SU-DHL-6 (cell line): ENCODE results near the gene IDNK.

ENCODE experiments used
- H2AFZ ChIP-seq: fragments of 200-600 bp; sonication (generic); 2 replicates; pipeline ENCODE4 v1.6.1; 2014; ENCODE audit warnings: low read depth, mild to moderate bottlenecking, moderate library complexity, mixed read lengths, antibody characterized with exemption, low read length; ENCODE audit not compliant: severe bottlenecking
- H3F3A ChIP-seq: fragments of 200-600 bp; shearing (Covaris generic); 2 replicates; pipeline ENCODE4 v1.6.0; 2016; ENCODE audit warnings: antibody characterized with exemption, mild to moderate bottlenecking; ENCODE audit not compliant: insufficient read depth
- H3K27ac ChIP-seq: fragments of 200-600 bp; sonication (generic); 2 replicates; pipeline ENCODE4 v1.5.1; 2016; ENCODE audit warnings: low read depth, mild to moderate bottlenecking, low read length, moderate library complexity, mixed read lengths
- H3K27me3 ChIP-seq: fragments of 200-600 bp; sonication (generic), shearing (Covaris generic); 2 replicates; pipeline ENCODE4 v1.6.0; 2014; ENCODE audit warnings: mild to moderate bottlenecking, low read length
- H3K36me3 ChIP-seq: fragments of 200-600 bp; sonication (generic); 2 replicates; pipeline ENCODE4 v1.6.1; 2014; ENCODE audit warnings: mild to moderate bottlenecking, low read length, mixed read lengths
- H3K4me2 ChIP-seq: fragments of 300-600, 200-600 bp; shearing (Covaris generic), sonication (generic); 2 replicates; pipeline ENCODE4 v1.6.0; 2014; ENCODE audit warnings: low read length, low read depth, mild to moderate bottlenecking; ENCODE audit not compliant: poor library complexity, severe bottlenecking
- H3K4me3 ChIP-seq: fragments of 200-600 bp; sonication (generic); 2 replicates; pipeline ENCODE4 v1.5.1; 2014; ENCODE audit warnings: antibody characterized with exemption, low read length, mild to moderate bottlenecking, mixed read lengths; ENCODE audit not compliant: insufficient read depth, poor library complexity, severe bottlenecking
- H3K79me2 ChIP-seq: fragments of 200-600 bp; sonication (generic); 2 replicates; pipeline ENCODE4 v1.6.1; 2014; ENCODE audit warnings: mild to moderate bottlenecking, low read length, moderate library complexity; ENCODE audit not compliant: insufficient read depth
- H3K9ac ChIP-seq: fragments of 200-600 bp; sonication (generic); 2 replicates; pipeline ENCODE4 v1.7.0; 2014; ENCODE audit warnings: mild to moderate bottlenecking, low read length
- H3K9me2 ChIP-seq: fragments of 200-600 bp; sonication (generic); replicated peaks from 2 replicates; pipeline ENCODE4 v1.6.1; 2014; ENCODE audit warnings: low read length; ENCODE audit not compliant: insufficient read depth
- H3K9me3 ChIP-seq: fragments of 200-600 bp; sonication (generic); 2 replicates; pipeline ENCODE4 v1.6.1; 2014; ENCODE audit warnings: low read length, mixed read lengths; ENCODE audit not compliant: insufficient read depth
- H4K20me1 ChIP-seq: fragments of 200-600 bp; sonication (generic); 2 replicates; pipeline ENCODE4 v1.6.1; 2014; ENCODE audit warnings: low read depth, mild to moderate bottlenecking, antibody characterized with exemption, low read length, moderate library complexity, mixed read lengths
- EZH2phosphoT487 ChIP-seq: fragments of 200-600 bp; sonication (generic), shearing (Covaris generic); conservative IDR thresholded peaks from 2 replicates; pipeline ENCODE4 v1.6.1; 2018; ENCODE audit warnings: mild to moderate bottlenecking, antibody characterized with exemption, low read length, moderate library complexity, mixed read lengths
- TF ChIP-seq, protein P1 (sequence below): fragments of 200-600 bp; sonication (generic); IDR thresholded peaks from one replicate; pipeline ENCODE4 v1.5.1; 2017; ENCODE audit warnings: antibody characterized with exemption, mild to moderate bottlenecking, low read length, moderate library complexity; ENCODE audit not compliant: insufficient read depth, poor library complexity, severe bottlenecking

The IDNK gene

GRCh38 chr9:83633255-83633654, 10.3 kb downstream of the IDNK start:
- Histone ChIP-seq H3K9me3 (no peaks in the 10 kb centered on the region), H3K27ac (no peak overlapping the region), H3K9ac (no peak overlapping the region), H2AFZ (no peak overlapping the region), H3K27me3 (no peaks in the 10 kb centered on the region), H3K9me2 (no peaks in the 10 kb centered on the region), H3K79me2 (no peaks in the 10 kb centered on the region), H4K20me1 (no peaks in the 10 kb centered on the region), H3K4me2 (no peak overlapping the region), H3K4me3 (no peak overlapping the region), H3K36me3 (no peaks in the 10 kb centered on the region), H3F3A (no peaks in the 10 kb centered on the region)
- TF ChIP-seq, protein P1, sequence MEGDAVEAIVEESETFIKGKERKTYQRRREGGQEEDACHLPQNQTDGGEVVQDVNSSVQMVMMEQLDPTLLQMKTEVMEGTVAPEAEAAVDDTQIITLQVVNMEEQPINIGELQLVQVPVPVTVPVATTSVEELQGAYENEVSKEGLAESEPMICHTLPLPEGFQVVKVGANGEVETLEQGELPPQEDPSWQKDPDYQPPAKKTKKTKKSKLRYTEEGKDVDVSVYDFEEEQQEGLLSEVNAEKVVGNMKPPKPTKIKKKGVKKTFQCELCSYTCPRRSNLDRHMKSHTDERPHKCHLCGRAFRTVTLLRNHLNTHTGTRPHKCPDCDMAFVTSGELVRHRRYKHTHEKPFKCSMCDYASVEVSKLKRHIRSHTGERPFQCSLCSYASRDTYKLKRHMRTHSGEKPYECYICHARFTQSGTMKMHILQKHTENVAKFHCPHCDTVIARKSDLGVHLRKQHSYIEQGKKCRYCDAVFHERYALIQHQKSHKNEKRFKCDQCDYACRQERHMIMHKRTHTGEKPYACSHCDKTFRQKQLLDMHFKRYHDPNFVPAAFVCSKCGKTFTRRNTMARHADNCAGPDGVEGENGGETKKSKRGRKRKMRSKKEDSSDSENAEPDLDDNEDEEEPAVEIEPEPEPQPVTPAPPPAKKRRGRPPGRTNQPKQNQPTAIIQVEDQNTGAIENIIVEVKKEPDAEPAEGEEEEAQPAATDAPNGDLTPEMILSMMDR: no peak
- no peak for TF ChIP-seq EZH2phosphoT487

DNA sequence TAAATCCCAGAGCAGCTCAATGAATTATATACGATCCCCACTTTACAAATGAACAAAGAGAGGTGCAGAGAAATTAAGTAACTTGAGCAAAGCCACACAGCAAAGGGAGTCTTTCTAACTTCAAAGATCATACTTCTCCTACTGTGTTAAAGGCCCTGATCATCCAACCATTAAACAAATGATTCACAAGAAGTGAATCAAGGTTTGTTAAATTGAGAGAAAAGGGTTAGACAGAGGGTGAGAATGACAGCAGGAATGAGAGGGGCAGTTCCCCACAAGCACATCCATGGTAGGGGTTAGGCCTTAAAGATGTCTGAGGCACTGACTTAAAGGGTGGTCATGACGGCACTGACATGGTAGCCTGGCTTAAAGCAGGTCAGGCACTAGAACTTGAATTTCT, 10.7 kb downstream of the IDNK start:
- Histone ChIP-seq H3K36me3 (no peaks in the 10 kb centered on the region), H3K9me3 (no peaks in the 10 kb centered on the region), H3K79me2 (no peaks in the 10 kb centered on the region), H2AFZ (no peak overlapping the region), H3K9ac (no peak overlapping the region), H3F3A (no peaks in the 10 kb centered on the region), H3K9me2 (no peaks in the 10 kb centered on the region), H3K27ac (no peak overlapping the region), H3K27me3 (no peaks in the 10 kb centered on the region), H3K4me3 (no peak overlapping the region), H3K4me2 (no peak overlapping the region), H4K20me1 (no peaks in the 10 kb centered on the region)
- TF ChIP-seq, protein P1: no peak
- TF ChIP-seq EZH2phosphoT487: no peak

DNA sequence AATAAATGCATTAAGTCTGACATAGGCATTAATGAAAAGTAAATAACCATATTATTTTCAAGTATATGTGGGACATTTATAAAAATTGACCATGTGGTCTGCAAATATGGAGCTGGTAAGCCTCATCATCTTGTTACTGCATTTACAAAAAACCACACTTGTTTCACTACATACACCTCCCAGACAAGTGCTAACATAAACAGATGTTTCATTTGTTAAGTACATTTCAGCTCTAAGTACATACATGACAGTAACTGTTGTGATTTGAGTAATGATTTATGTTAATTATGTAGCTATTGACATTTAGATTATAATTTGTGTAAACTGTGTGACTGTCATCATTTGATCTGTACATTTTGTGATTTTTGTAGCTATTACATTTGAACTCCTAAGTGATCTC, 13.9 kb downstream of the IDNK start:
- Histone ChIP-seq H3K9me3 (no peaks in the 10 kb centered on the region), H3F3A (no peaks in the 10 kb centered on the region), H3K4me2 (no peak overlapping the region), H4K20me1 (no peaks in the 10 kb centered on the region), H3K9ac (no peak overlapping the region), H2AFZ (no peak overlapping the region), H3K36me3 (no peaks in the 10 kb centered on the region), H3K27ac (no peak overlapping the region), H3K79me2 (no peaks in the 10 kb centered on the region), H3K27me3 (no peaks in the 10 kb centered on the region), H3K9me2 (no peaks in the 10 kb centered on the region), H3K4me3 (no peak overlapping the region)
- TF ChIP-seq, protein P1: no peak
- no peak for TF ChIP-seq EZH2phosphoT487
